HG02798 (cell line): ENCODE data around the gene TBPL2.
A peak's percentile ranks its signal among the peaks of the same experiment; 100 is the strongest.
"Not testable (repeated sequence)": the region's sequence is repeated elsewhere in the genome, so short reads cannot be mapped to it uniquely, and the experiment has no call there.

ENCODE experiments used
- ATAC-seq: cut with Tn5 transposase; IDR thresholded peaks from one replicate; pipeline ENCODE4 v1.9.1; 2021; ENCODE audit warnings: mild to moderate bottlenecking; ENCODE audit not compliant: unreplicated experiment, poor library complexity

TBPL2 gene

DNA sequence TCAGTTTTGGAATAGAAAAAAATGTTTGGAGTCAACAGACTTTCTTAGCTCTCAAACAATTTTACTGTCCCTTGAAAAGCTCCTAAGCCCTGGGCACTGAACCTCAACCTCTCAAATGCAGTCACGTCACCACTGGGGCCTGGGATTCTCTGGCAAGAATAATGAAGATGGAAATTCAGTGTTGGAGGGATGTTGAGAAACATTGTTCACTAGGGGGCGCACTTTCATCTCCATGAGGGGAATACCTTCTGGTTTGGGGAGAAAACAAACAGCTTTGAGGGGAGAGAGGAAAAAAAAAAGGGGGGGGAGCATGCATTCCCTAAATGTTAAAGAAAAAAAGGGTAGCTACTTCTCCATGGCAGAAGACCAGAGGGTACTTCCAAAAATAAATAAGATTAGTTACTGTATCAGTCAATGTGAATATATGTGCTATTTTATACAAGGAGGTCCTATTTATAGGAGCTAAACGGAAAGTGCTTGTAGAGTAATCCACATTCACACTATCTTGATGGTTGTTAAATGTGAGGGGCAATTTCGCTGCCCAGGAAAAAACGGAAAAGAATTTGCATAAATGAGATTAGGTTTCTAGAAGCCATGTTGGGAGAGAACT, 5.8 kb upstream of the TBPL2 start:
- no peak for ATAC-seq

DNA sequence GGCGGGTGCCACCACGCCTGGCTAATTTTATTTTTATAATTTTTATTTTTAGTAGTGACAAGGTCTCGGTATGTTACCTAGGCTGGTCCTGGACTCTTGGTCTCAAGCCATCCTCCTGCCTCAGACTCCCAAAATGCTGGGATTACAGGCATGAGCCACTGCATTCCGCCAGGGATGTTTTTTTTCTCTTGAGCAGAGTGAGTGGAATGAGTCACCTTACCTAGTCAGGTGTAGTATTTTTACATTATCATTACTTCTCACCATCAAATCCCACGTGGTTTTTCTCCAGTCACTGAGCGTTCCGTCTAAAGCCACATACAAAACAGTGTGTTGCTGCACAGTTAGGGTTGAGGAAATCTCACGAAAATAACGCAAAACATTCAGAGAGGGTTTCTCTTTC, 870 bp upstream of the TBPL2 start:
- ATAC-seq, result no peak

DNA sequence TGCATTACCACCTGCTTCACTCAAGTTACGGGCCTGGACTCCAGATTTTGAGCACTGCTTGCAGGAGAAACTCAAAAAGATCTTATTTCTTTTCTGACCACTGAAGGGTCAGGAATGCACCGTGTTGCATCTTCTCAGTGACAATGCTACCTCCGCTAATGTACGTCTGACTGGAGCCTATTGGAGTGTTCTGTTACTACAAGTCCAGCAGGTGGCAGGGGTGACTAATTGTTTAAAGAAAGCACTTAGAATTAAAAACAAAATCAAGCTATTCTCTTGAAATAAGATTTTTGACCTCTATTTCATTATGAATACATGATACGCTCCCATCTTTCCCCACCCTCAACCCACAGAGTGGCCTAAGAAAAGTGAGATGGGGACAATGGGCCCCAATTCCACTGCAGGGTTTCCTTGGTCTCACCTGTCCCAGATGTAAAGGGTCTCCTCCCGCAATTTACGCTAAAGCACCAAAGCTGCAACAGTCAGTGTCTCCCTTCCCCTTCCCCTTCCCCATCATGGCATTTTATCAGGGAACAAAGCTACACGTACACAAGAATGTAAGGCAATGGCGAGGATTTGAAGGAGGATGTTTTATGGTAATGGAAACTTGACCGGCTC, 2.2 kb downstream of the TBPL2 start:
- ATAC-seq, result no peak

DNA sequence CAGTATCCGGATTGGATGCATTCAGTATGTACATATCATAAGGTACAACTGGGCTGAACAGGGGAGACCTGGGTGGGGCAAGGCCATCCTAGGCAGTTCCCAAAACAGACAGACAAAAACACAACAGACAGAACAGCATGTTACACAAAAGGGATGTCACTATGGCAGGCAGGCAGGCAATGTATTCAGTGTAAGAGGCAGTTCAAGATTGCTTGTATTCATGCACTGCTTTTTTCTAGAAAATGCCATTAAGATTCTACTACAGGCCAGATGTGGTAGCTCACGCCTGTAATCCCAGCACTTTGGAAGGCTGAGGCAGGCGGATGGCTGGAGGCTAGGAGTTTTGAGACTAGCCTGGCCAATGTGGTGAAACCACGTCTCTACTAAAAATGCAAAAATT, 3.5 kb downstream of the TBPL2 start:
- ATAC-seq, result no peak

DNA sequence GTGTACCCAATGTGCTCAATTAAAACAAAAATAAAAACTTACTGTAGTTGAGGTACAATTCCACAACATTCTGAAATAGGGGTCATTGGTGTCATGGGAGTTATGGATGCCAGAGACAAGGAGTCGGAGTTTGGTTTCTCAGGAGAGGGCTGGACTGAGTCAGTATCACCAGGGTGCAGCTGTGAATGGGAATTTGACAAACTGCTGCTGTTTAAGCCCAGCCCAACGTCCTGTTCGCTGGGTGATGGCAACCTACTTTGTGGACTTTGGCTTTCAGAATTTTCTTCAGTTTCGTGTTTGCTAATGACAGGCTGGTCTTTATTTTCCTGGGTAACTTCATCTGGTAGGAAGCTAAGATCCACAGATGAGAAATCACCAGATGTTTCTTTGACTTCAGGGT, 3.9 kb downstream of the TBPL2 start:
- ATAC-seq, result no peak

DNA sequence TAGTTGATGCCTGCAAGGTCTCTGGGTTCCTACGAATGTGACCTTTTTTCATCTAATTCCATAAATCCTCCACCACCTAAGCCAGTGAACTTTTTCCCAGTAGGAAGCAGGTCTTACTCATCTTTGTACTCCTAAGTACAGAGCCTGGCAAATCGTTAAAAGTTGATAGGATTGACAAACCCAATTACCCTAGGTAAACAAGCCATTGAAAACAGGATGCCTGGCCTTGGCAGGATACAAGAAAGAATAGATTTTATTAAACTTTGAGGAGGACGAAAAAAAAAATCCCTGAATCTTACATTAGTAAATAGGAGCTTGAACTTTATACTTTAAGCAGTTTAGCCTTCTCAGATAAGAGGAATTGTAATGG, 5.6 kb downstream of the TBPL2 start:
- no peak for ATAC-seq

DNA sequence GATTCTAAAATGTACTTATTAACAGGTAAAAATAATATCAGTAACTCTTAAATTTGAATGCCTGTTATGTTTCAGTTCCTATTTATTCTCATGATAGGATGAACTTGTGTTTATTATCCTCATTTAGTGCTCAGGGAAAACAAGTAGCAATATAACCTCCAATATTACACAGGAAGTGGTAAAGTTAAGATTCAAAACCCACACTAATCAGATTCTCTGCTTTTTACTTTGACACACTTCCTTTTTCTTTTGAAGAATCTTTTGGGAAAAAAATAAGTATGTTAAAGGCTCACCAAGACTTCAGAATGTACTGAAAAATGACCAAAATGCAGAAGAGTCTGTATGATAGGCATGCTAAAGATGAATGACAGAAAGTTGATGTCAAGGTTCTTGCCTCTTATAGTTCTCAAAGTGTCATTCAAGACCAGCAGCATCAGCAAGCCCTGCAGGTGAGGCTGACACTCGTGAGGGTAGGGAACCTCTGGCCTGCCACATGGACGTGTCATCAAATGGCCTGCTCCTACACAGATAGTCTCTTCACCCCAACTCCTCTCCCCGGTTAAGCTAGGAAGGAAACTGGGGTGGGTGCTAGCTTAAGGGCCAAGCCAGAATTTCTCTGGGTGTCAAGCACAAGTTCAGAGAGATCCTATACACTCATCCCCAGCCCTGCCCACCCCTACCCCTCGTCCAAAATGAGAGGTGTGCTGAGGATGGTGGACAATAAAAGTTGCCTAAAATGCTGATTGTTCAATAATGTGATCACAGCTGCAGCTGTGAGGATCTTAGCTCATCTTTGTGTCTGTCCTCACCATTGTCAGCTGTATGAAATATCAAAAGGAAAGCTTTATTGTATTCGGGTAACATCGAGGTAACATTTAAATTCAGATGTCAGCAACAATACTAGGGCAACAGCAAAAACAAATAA, 6.3 kb downstream of the TBPL2 start:
- ATAC-seq, result no peak

DNA sequence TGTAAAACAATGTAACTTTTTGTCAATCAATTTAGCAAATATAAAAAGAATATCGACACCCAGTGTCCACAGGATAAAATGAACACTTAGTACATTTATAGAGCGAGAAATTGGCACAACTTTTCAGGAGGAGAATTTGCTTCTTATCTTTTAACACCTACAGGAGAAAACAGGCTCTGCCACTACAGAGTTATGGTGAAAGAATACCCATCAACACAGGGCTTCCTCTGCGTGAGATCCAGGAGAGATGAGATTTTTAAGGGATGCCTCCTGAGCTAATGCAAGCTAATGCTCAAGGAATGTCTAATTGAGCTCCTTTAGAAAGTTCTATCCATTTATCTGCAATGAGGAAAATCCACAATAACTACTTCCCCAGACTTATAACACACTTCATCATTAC, 7.8 kb downstream of the TBPL2 start:
- no peak for ATAC-seq

DNA sequence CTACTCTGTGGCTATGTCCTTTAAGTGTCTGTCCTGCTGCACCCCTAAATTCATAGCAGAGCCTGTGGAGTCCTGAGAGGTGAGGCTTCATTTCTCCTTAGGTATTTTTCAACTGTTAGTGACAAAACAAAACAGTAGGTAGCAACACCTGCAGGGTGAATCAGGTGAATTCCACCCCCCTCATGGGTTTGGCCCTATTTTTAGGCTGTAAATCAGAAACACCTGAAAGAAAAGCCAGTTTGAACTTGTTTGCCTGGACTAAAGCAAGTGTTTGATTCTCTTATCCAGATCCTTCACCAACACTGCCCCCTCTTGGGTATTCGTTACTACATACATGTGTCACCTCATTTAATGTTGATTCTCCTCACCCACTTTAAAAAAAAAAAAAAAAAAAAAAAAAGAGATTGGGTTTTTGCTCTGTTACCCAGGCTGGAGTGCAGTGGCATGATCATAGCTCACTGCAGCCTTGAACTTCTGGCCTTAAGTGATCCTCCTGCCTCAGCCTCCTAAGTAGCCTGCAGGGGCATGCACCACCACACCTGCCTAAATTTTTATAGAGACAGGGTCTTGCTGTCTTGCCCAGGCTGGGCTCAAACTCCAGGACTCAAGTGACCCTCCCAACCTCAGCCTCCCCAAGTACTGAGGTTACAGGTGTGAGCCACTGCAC, 10.3 kb downstream of the TBPL2 start:
- ATAC-seq, result peak; percentile 72

DNA sequence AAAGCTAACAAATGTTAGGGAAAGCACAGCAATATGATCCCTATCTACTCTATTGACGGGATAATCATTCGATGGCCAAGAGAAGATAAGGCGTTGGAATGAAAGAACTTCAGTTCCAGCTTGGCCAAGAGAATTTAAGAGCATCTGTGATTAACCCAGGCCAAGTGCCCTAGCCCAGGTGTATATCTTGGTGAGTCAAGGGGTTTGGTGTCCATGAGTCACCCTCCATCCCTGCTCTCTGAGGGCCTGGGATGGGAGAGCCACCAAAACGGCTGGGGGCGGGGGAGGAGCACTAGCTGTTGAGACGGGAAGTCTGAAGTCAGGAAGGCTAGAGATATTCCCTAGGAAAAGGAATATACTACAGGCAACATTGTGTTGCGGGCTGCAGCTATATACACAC, 13.0 kb downstream of the TBPL2 start:
- ATAC-seq, result no peak

DNA sequence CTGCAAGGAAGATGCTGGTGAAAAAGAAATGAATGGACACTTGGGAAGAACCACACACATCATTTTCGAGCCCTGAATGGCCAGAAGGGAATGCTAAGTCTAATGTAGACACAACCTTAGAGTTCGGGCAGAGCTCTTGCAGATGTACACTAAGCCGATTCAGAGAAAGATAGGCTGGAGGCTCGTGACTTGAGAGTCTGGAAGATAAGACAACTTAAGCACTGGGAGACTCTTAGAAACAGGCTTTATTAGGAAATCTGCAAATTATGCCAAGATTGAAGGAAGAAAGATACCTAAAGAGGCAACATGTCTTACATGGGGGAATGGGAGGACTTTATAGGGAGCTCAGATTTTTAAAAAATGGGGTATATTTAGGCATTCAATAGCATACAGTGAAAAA, 13.5 kb downstream of the TBPL2 start:
- ATAC-seq, result no peak

DNA sequence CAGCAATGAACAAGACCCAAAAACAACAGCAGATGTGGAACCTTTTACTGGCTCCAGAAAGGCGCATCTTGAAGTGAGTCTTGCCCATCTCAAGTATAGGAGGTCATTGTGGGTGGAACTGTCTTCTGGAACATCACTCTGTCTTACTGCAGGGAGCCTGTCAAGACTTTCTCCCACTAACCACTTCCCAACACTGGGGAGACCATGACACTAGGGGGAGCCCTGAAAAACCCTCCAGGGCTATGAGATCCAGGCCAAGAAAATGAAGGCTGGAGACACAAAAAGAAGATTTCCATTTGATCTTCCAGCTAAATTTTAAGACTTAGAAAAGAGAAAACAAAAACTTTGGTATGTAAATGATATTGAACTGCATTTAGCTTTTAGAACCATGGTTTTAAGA, 15.3 kb downstream of the TBPL2 start:
- ATAC-seq, result no peak

DNA sequence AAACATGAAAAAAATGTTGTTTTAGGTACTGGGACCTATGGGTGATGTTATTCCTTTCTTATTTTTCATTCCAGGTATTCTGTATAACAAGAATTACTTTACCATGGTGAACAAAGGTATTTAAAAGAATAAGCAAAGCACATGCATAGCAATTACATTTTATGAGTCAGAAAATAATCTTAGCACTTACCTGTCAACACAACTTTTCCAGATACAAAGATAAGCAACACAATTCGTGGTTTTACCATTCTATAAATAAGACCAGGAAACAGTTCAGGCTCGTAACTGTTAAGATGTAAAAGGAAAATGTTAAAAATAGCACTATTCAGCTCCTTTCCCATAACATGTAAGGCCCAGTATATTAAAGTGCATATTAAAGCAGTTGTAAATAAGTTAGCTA, 16.4 kb downstream of the TBPL2 start:
- ATAC-seq, result no peak

DNA sequence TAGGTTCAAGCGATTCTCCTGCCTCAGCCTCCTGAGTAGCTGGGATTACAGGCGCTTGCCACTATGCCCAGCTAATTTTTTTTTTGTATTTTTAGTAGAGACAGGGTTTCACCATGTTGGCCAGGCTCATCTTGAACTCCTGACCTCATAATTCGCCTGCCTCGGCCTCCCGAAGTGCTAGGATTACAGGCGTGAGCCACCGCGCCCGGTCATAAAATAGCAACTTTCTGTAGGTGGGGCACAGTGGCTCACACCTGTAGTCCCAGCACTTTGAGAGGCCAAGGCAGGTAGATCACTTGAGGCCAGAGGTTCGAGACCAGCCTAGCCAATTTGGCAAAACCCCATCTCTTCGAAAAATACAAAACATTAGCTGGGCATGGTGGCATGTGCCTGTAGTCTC, 18.1 kb downstream of the TBPL2 start:
- not testable (repeated sequence) for ATAC-seq

DNA sequence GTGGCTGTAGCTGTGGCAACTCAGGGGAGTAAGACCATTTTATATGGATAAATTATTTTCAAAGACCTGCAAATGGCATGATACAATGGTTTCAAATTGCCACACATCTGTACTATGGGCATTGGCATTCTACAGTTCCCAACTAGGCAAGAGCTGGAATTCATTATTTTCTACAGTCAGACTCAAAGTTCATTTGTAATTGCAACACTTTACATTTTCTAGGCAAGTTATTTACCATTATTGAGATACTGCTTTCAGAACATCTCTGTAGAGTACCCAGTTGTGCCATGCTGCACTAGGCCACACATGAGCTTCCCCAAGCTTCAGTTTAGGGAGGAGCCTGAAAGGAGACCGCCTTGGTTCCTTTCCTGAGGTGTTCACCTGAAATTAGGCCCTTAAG, 20.8 kb downstream of the TBPL2 start:
- no peak for ATAC-seq

DNA sequence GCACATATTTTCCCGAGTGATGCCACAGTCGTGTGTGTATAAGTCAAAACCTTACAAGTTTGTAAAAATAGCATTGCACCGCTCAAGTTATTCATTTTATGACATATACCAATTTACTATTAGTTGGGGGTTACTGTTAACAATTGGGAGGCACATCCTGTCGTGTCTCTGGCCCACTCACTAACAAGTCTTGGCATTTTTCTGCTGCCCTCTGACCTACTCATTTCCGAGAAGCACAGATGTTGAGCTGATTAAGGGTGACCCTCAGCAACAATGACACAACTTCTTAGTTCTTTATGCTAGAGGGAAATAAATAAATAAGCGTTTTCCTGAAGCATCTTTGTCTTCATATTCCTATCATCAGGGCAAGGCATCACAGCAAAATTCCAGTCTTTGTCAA, 22.0 kb downstream of the TBPL2 start:
- no peak for ATAC-seq

DNA sequence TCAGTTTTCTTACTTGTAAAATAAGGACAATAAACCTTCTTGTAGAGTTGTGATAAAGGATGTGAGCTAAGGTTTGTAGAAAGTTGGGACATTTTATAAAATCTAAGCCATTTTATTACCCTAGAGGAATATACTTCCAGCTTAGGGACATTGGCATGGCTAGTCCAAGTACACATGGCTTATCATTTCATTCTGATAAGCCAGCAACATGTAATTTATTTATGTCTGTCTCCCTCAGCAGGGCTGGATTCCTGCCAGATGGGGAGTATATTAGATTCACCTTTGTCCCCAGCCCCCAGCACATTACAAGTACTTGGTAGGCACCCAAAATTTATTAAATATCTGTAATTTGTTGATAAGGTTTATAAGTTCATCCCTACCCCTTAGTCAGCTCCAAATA, 22.5 kb downstream of the TBPL2 start:
- no peak for ATAC-seq

DNA sequence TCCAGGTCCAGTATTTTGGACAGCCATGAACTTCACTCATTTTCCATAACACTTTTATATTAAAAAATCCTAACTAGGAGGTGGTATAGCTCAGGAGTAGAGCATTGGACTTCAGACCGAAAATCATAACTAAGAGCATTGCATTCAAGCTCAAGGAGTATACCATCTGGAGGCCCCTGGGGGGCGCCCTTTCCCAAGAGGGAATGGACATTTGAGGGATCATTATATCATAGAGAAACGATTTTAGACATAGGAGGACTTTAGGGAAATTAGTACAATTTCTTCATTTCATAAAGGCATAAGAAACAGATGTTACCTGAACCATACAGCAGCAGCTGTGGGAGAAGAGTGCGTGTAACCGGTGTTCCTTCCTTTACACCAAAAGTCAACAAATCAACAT, 23.6 kb downstream of the TBPL2 start:
- ATAC-seq, result no peak

DNA sequence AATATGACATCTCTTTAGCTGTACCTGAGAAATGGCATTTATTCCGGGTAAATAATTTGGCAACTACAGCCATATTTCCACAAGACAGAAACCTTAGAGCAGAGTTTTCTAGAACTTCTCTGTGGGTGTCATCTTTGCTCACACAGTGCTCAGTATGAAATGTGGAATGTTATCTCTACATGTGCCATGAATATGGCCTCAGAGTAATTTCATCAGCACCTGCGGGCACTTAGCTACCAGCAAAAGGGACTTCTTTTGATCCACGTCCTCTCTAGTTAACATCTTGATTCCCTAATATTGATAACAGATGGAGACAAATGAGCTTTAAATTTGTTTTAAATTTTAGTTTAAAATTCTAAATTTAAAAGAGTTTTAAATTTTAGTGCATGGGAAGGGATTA, 25.9 kb downstream of the TBPL2 start:
- ATAC-seq, result no peak

DNA sequence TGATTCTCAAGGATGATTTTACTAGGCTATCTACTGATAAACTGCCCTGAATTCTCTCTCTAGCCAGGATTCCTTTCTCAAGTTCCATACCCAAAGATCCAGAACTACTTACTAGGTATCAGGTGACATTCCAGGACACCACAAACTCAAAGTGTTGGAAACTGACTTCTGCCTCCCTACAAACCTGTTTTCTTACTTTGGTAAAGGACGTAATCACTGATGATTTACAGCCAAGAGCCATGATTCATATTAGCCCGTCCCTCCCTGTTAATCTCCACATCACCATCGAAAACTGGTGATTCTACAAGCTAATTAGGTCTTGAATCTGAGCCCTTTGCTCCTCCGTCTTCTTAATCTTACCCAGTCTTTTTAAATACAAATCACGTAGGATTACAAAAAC, 27.7 kb downstream of the TBPL2 start:
- no peak for ATAC-seq
